WTC11 (cell line): ENCODE results near the gene DMKN. TPM values are rescaled to one million over a fixed set of nuclear protein-coding genes. Genes with fewer than 3 reads are reported as not detected.

ENCODE experiments used
- ATAC-seq: fragments of 200-7000 bp; cut with Tn5 transposase; 2 replicates; pipeline ENCODE4 v1.10.0; 2021; ENCODE audit warnings: mild to moderate bottlenecking, moderate library complexity
- CTCF ChIA-PET: fragments of 300-600 bp; sonication (Branson Sonifier 250); formaldehyde crosslinking; loops from one replicate; lab custom pipeline; 2021; ENCODE audit warnings: antibody characterized with exemption; lab: Charles Lee
- POLR2A ChIA-PET: fragments of 350-600 bp; sonication (Branson Sonifier 250); formaldehyde crosslinking; loops from one replicate; lab custom pipeline; 2021; ENCODE audit warnings: antibody characterized with exemption; lab: Charles Lee
- DNase-seq: peaks from one replicate; pipeline ENCODE4 v3.0.0; 2021; ENCODE audit warnings: low spot score
- H3K27ac Mint-ChIP-seq: 2 replicates; pipeline ENCODE4 v1.8.0; 2021; ENCODE audit warnings: mixed read lengths
- H3K27me3 Mint-ChIP-seq: 2 replicates; pipeline ENCODE4 v1.8.0; 2021; ENCODE audit warnings: low read depth, mild to moderate bottlenecking, moderate library complexity, mixed read lengths
- H3K36me3 Mint-ChIP-seq: 2 replicates; pipeline ENCODE4 v1.8.0; 2021; ENCODE audit warnings: mixed read lengths
- H3K4me1 Mint-ChIP-seq: 2 replicates; pipeline ENCODE4 v1.8.0; 2022; ENCODE audit warnings: mixed read lengths
- H3K4me3 Mint-ChIP-seq: 2 replicates; pipeline ENCODE4 v1.8.0; 2021; ENCODE audit warnings: mild to moderate bottlenecking, moderate library complexity, mixed read lengths
- H3K9me3 Mint-ChIP-seq: 2 replicates; pipeline ENCODE4 v1.8.0; 2021; ENCODE audit warnings: mixed read lengths
- CDX4 ChIP-seq: fragments of 250-450 bp; sonication (Bioruptor Pico); IDR thresholded peaks from 2 replicates; pipeline ENCODE4 v1.9.0; 2021; ENCODE audit warnings: moderate library complexity, mild to moderate bottlenecking, inconsistent platforms, borderline replicate concordance
- E2F4 ChIP-seq: sonication (generic); formaldehyde crosslinking; IDR thresholded peaks from 2 replicates; pipeline ENCODE4 v1.8.1; 2022; ENCODE audit warnings: low read depth, mild to moderate bottlenecking, moderate library complexity, missing genetic modification reagents, borderline replicate concordance
- ELF4 ChIP-seq: sonication (generic); formaldehyde crosslinking; IDR thresholded peaks from 2 replicates; pipeline ENCODE4 v1.8.1; 2022; ENCODE audit warnings: low read depth, mild to moderate bottlenecking, moderate library complexity, missing genetic modification reagents
- EMX1 ChIP-seq: fragments of 250-450 bp; sonication (Bioruptor Pico); IDR thresholded peaks from 2 replicates; pipeline ENCODE4 v1.8.0; 2021; ENCODE audit warnings: mild to moderate bottlenecking
- ERG ChIP-seq: fragments of 250-450 bp; sonication (Bioruptor Pico); IDR thresholded peaks from 2 replicates; pipeline ENCODE4 v1.8.0; 2021; ENCODE audit warnings: mild to moderate bottlenecking
- ETV6 ChIP-seq: sonication (generic); formaldehyde crosslinking; IDR thresholded peaks from 2 replicates; pipeline ENCODE4 v1.8.1; 2022; ENCODE audit warnings: mild to moderate bottlenecking, missing genetic modification reagents
- FOXK1 ChIP-seq: sonication (generic); formaldehyde crosslinking; IDR thresholded peaks from 2 replicates; pipeline ENCODE4 v1.8.0; 2022; ENCODE audit warnings: mild to moderate bottlenecking, moderate library complexity, missing genetic modification reagents
- FOXP1 ChIP-seq: sonication (generic); formaldehyde crosslinking; IDR thresholded peaks from 2 replicates; pipeline ENCODE4 v1.8.0; 2022; ENCODE audit warnings: missing genetic modification reagents, mild to moderate bottlenecking, moderate library complexity, borderline replicate concordance
- KAT7 ChIP-seq: sonication (generic); formaldehyde crosslinking; IDR thresholded peaks from 2 replicates; pipeline ENCODE4 v1.8.1; 2023; ENCODE audit warnings: missing genetic modification reagents, mild to moderate bottlenecking, borderline replicate concordance
- MAX ChIP-seq: sonication (generic); formaldehyde crosslinking; IDR thresholded peaks from 2 replicates; pipeline ENCODE4 v1.8.0; 2022; ENCODE audit warnings: mild to moderate bottlenecking, missing genetic modification reagents
- MYBL2 ChIP-seq: sonication (generic); formaldehyde crosslinking; IDR thresholded peaks from 2 replicates; pipeline ENCODE4 v1.8.1; 2023; ENCODE audit warnings: mild to moderate bottlenecking, moderate library complexity, missing genetic modification reagents
- NFATC4 ChIP-seq: fragments of 250-450 bp; sonication (Bioruptor Pico); IDR thresholded peaks from 2 replicates; pipeline ENCODE4 v1.9.0; 2021; ENCODE audit warnings: mild to moderate bottlenecking
- NR3C1 ChIP-seq: sonication (generic); formaldehyde crosslinking; conservative IDR thresholded peaks from 2 replicates; pipeline ENCODE4 v1.8.1; 2023; ENCODE audit warnings: low read depth, mild to moderate bottlenecking, missing genetic modification reagents
- RELA ChIP-seq: sonication (generic); formaldehyde crosslinking; IDR thresholded peaks from 2 replicates; pipeline ENCODE4 v1.8.1; 2022; ENCODE audit warnings: missing genetic modification reagents, mild to moderate bottlenecking, borderline replicate concordance
- USF1 ChIP-seq: sonication (generic); formaldehyde crosslinking; IDR thresholded peaks from 2 replicates; pipeline ENCODE4 v1.8.0; 2022; ENCODE audit warnings: mild to moderate bottlenecking, missing genetic modification reagents
- USF2 ChIP-seq: sonication (generic); formaldehyde crosslinking; IDR thresholded peaks from 2 replicates; pipeline ENCODE4 v1.8.1; 2023; ENCODE audit warnings: mild to moderate bottlenecking, missing genetic modification reagents, moderate library complexity
- ZNF263 ChIP-seq: sonication (generic); formaldehyde crosslinking; IDR thresholded peaks from 2 replicates; pipeline ENCODE4 v1.8.1; 2022; ENCODE audit warnings: low read depth, mild to moderate bottlenecking, moderate library complexity, missing genetic modification reagents
- ZSCAN18 ChIP-seq: fragments of 250-450 bp; sonication (Bioruptor Pico); IDR thresholded peaks from 2 replicates; pipeline ENCODE4 v2.1.2; 2022; ENCODE audit warnings: mild to moderate bottlenecking, moderate library complexity
- total RNA-seq: library from RNA; stranded (reverse); gene quantifications from 3 replicates; pipeline ENCODE4 v1.2.3, GENCODE V29; 2021

The DMKN gene
- total RNA-seq, 1 experiment from 2014 or later: 285 TPM

- Mint-ChIP-seq H3K36me3 (peaks cover 41% of the 10 kb centered on the region), H3K27ac (peak overlapping the region; percentile 97), H3K4me1 (peaks cover 20% of the 10 kb centered on the region), H3K27me3 (peaks cover 20% of the 10 kb centered on the region), H3K4me3 (peak overlapping the region; percentile 99), H3K9me3 (no peaks in the 10 kb centered on the region)
- peak; percentile 60 for DNase-seq
- POLR2A ChIA-PET: interaction anchor here (0.5 to 1.2 kb wide), 3 partner anchors 11 to 135 kb away, joined by 3 read pairs; no protein-coding TSS in a partner anchor
- ATAC-seq: peak; percentile 51
- CTCF ChIA-PET: interaction anchor here (0.6 to 4.7 kb wide), 14 partner anchors 9 to 205 kb away, joined by 3 to 62 read pairs (median 5); no protein-coding TSS in a partner anchor
- TF ChIP-seq KAT7 (no peak), ERG (CRISPR knock-in tag) (no peak), EMX1 (CRISPR knock-in tag) (no peak), NR3C1 (CRISPR knock-in tag) (no peak), MAX (CRISPR knock-in tag) (peak; percentile 58; the same call in 1 of the 2 replicates), RELA (CRISPR knock-in tag) (no peak), ELF4 (CRISPR knock-in tag) (no peak), FOXP1 (CRISPR knock-in tag) (no peak), ETV6 (CRISPR knock-in tag) (no peak), MYBL2 (no peak), FOXK1 (CRISPR knock-in tag) (no peak), ZSCAN18 (CRISPR knock-in tag) (no peak), USF2 (CRISPR knock-in tag) (peak; percentile 81), USF1 (CRISPR knock-in tag) (peak; percentile 80; the same call in 1 of the 2 replicates), NFATC4 (CRISPR knock-in tag) (no peak), ZNF263 (CRISPR knock-in tag) (no peak)
Observed at GRCh38 chr19:35509018-35509652, 4.3 kb downstream of the DMKN start.

- H3K27me3 Mint-ChIP-seq: peaks cover 20% of the 10 kb centered on the region
- DNase-seq (no peak), ATAC-seq (no peak)
- peak overlapping the region; percentile 99 for H3K4me3 Mint-ChIP-seq
- peak overlapping the region; percentile 60; the same call in 1 of the 2 replicates for H3K27ac Mint-ChIP-seq
- peaks cover 46% of the 10 kb centered on the region for H3K36me3 Mint-ChIP-seq
- POLR2A ChIA-PET: interaction anchor here (1.2 kb wide), 1 partner anchor 12 kb away, joined by 3 read pairs; no protein-coding TSS in a partner anchor
- no peaks in the 10 kb centered on the region for H3K9me3 Mint-ChIP-seq
- TF ChIP-seq ELF4 (CRISPR knock-in tag) (no peak), CDX4 (CRISPR knock-in tag) (no peak), E2F4 (CRISPR knock-in tag) (no peak), EMX1 (CRISPR knock-in tag) (no peak)
- TF ChIP-seq, all 79 proteins: peak for 0
- CTCF ChIA-PET: interaction anchor here (0.8 to 4.7 kb wide), 8 partner anchors 11 to 156 kb away, joined by 3 to 62 read pairs (median 4); no protein-coding TSS in a partner anchor
- H3K4me1 Mint-ChIP-seq: peaks cover 12% of the 10 kb centered on the region
Observed at GRCh38 chr19:35508129-35508528, 5.3 kb downstream of the DMKN start.
